Amniotic stem cell (primary cell): ENCODE data around the gene CUEDC1.
"Not testable (repeated sequence)": the region's sequence is repeated elsewhere in the genome, so short reads cannot be mapped to it uniquely, and the experiment has no call there.

Source experiments
- DNase-seq: peaks from one replicate; lab custom pipeline; 2025; lab: John Stamatoyannopoulos, UW

The CUEDC1 gene

DNA sequence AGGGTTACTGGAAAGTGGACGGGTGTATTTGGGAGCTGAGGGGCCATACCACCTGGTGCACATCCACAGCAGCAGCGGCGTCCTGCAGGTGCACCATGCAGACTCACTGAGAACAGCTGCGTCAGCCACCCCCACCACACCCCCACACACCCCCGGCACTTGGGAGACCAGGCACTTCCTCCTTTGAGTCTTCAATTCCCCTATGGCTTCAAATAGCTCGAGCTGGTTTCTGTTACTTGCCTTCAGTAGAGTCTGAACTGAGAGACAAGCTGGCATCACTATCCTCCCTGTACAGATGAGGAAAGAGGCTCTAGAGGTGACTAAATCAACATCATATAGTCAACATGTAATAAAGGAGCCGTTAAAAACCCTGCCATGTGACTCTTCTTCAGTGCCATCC, 15.4 kb downstream of the CUEDC1 start:
- no peak for DNase-seq

DNA sequence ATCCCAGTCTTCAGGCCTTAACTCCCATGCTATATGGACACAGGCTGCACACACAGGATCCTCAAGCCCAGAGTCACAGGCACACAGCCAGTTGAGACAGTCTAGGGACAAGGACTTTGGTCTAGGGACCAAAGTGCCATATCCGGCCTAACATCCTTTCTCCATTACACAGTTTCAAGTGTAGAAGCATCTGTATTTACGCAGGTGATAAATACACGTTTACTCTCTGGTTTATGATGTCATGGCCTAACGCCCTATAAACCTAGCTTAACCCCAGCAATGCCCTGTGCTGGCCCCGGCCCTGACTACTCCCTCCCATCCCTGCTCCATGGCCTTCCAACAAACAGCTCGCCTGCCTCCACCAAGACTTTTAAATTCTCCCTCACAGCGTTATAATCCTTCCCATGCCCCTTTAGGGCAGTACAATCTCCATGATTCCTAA, 17.1 kb downstream of the CUEDC1 start:
- no peak for DNase-seq

DNA sequence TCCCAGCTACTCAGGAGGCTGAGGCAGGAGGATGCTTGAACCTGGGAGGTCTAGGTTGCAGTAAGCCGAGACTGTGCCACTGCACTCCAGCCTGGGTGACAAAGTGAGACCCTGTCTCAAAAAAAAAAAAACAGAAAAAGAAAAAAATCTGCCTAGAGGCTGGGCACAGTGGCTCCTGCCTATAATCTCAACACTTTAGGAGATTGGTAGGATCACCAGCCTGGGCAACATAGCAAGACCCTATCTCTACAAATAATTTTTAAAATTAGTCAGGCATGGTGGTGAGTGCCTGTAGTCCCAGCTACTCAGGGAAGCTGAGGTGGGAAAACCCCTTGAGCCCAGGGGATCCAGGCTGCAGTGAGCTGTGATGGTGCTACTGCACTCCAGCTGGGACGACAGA, 17.7 kb downstream of the CUEDC1 start:
- DNase-seq, result no peak

DNA sequence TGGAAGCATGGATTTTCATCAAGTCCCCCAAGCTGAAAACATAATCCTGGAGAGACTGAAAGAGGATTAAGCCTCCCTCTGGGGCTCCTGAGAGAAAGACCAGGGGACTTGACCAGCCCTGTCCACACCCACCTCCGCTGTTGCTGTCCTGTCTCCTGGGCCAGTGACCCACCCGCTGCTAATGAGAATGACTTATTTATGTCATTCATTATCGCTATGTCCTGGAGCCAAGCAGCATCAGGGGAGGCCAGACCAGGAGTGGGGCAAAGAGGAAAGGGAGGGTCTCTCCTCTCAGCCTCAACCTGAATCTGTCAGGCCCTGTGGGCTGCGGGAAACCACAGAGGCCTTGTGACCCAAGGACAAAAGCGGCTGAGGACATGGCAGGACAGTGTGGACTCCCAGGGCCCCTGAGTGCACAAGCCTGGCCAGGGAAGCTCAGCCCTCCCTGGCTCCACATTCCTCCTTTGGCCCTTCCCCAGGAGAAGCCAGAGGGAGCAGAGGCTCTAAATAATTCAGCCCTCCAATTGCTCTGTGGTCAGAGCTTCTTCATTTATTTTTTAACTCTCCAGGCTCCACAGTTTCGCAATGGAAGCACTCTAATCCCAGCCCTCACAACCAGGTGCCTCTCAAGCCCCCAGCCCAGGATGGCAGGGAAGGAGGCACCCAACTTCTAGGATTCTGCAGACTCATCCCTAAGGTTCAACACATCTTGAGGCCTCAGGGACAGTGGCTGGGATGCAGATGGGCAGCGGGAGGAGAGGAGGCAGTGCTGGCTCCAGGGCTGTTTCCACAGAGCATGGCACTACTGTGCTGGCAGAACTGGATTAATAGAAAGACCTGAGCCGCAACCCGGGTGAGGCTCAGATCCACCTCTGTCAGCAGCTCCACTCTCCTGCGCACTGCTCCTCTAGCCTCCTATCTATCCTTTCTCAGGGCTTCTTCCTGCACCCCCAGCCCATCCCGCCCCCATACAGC, 19.1 kb downstream of the CUEDC1 start:
- no peak for DNase-seq

DNA sequence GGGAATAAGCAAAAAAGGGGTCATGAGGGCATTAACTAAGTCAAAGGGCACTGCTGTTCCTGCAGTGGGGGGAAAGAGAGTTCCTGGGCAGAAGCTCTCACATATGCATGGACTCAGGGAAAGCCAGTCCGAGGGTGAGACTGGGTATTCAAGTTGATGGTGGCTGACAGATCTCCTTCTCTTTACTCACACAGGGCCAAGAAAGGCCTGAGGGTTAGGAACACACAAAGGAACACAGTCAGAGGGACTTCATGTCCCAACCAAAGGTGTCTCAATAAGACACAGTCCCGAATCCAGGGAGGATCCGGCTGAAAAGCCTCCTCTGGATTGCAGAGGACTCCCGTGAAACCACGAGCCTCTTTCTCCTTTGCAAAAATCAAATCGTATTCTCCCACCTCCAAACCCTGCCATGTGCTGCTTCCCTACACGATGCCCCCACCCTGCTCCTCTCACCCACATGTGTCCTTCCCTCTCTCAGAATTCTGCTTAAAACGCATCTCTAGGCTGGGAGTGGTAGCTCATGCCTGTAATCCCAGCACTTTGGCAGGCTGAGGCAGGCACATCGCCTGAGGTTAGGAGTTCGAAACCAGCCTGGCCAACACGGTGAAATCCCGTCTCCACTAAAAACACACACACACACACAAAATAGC, 23.6 kb downstream of the CUEDC1 start:
- no peak for DNase-seq

DNA sequence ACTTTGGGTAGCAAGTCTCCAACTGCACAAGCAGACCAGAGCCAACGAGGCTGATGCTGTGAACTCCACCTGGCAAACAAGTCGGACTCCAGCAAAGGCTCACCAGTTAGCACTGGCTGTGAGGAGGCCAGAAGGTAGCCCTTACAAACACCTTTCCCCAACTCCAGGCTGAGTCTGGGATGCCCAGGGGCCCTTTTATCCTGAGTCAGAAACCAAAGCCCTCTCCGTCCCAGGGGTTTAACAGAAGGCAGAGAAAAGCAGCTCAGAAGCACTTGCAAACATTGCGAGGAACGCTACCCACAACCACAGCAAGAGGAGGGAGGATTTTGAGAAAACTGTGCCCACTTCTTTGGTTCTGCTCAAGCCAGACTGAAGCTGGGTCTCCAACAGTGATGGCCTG, 25.0 kb downstream of the CUEDC1 start:
- DNase-seq, result no peak

DNA sequence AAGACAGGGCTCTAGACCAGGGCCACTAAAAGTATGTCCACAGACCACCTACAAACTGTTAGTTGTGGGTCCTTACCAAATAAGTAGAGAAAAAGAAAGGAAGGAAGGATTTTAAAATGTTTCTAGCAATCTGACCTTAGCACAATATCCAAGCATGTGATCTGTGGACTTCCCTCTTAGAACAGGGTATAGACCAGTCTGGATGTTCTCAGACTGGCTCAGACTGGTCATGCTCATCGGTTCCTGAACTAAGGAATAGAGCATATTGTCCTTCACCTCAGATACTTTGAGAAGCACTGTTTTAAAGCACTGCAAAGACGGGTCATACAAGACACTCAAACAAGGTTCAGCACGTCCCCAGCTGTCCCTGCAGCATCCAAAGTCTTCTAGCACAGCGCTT, 25.8 kb downstream of the CUEDC1 start:
- no peak for DNase-seq

DNA sequence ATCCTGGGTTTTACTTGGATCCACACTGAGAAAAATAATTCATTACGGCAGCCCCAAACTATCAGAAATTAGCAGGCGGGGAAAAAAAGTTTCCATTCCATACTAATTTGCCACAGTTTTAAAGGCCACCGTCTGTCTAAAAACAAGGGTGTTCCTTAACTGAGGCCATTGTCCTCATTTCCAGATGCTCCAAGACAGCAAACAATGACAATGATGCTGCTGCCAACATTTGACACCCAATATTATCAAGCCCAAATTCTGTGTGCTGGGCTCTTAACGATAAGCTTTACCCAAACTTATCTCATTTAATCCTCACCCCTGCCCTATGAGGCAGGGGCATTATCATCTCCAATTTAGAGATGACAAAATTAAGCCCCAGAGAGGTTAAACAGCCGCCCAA, 26.3 kb downstream of the CUEDC1 start:
- DNase-seq, result no peak

DNA sequence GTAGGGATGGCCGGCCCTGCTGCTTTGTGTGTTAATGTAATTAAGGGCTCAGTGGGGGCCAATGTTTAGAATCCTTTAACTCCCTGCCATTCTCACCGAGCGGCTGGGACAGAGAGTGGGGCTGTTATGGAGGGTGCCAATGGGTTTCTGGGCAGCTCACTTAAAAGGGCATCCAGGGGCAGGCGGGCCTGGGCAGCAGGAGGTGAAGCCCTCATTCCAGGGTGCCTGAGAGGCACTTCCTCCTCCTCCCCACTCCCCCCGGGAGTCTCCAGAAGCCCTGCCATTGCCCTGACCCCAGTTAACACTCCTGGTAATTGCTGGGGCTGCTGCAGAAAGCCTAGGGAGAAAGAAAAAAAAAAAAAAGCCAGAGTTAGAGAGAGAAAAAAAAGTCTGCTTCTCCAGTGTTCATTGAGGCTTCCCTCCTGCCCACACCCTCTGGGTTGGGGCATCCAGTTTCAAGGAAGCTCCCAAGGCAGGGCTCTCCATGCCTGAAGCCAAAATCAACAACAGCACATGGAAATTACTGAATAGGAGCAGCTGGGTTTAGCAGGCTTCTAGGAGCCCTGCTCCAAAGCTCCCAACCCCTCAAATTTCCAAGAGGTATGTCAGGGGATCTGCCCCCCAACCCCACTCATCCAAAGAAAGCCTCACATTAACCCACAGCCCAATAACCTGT, 28.0 kb downstream of the CUEDC1 start:
- DNase-seq, result peak; percentile 35

DNA sequence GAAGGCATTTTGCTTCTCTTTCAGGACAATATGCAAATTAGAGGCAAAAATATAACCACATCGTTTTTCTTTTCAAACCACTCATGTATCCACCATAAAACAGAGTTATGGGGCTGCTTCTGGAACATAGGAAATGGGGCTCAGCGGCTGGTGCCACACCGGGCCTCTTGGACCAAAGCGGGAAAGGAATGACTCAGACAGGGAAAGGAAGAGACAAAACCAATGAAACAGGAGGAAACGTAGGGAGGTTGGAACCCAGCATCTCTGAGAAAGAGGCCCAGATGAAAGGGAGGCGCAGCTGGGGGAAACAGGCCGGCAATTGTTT, 28.5 kb downstream of the CUEDC1 start:
- no peak for DNase-seq

DNA sequence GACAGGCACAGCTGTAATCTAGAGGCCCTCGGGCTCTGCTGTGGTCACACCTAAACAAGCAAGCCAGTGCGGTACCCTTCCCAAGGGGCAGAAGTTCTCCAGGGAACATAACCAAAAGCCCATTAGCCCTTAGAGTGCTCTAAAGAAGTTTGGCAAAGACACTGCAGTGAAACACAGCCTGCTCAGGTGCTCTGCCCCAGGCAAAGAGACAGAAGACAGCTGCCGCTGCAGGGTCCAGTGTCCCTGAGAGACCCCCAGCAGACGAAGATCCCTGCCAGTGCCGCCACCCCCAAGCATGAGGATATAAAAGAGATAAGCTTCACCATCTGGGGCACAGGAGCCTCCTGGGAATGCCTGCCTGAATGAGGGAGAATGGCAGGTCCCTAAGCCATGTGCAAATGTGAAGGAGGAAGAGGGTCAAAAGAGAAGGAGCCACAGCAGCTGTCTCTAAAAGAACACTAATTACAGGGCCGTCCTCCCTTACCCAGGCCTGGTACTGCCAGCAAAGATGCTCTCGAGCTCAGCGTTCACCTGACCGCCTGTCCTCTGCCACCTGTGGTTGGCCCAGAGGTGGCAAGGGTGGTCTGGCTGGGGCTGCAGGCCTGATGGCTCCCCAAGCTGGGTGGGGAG, 29.7 kb downstream of the CUEDC1 start:
- DNase-seq, result no peak

DNA sequence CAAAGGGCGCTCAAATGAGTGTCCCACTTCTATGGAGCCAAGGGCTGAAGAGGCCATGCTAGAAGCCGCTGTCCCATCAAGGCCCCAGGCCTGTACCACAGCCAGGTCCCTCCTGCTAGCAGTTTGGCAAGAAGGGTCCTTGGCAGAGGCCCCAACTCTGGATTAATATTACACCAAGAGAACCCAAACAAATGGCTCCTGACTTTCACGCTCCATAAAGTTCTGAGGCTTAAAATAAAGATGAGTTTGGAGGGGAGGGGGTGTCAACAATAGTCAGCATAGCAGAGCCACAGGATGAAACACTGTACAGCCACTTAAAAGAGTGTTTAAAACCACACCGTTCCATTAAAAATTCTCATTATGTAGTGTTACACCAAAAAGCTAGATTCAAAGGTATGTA, 30.5 kb downstream of the CUEDC1 start:
- no peak for DNase-seq

DNA sequence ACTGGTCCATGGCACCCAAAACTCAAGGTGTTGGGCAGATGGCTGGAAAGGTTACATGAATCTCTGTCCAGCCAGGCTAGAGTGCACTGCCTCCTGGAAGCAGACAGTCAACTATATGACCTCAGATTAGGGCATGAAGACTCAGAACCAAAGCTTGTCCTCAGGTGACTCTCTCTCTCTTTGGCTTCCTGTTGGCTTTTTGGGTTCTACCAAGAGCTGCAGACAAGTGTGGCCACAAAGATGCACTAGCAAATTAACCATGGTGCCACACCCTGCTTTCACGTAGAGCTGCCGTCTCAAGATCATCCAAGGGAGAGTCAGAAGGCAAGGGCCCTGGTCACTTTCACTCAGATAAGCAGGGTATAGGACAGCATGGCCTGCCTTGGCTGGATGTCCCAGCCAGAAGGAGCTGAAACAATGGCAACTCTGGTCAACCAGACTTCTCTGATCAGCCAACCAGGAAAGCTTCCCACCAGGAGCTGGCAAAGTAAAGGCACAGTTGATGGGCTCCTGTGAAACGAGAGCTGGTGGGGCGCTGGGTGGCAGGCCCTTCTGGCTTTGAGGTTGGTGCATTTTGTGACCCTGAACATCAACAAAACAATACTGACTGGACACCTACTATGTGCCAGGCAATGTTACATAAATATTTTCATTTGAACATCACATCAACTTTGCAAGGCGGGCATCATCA, 31.9 kb downstream of the CUEDC1 start:
- DNase-seq, result no peak

DNA sequence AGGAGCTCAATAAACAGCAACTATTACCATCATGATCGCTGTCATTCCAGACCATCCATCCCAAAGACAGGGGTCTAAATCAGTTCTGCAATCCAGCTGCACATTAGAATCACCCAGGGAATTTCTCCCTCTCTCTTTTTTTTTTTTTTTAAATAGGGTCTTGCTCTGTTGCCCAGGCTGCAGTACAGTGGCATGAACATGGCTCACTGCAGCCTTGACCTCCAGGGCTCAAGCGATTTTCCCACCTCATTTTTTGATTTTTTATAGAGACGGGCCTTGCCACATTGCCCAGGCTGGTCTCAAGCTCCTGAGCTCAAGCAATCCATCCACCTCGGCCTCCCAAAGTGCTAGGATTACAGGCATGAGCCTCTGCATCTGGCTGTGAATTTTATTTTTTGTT, 32.5 kb downstream of the CUEDC1 start:
- not testable (repeated sequence) for DNase-seq

DNA sequence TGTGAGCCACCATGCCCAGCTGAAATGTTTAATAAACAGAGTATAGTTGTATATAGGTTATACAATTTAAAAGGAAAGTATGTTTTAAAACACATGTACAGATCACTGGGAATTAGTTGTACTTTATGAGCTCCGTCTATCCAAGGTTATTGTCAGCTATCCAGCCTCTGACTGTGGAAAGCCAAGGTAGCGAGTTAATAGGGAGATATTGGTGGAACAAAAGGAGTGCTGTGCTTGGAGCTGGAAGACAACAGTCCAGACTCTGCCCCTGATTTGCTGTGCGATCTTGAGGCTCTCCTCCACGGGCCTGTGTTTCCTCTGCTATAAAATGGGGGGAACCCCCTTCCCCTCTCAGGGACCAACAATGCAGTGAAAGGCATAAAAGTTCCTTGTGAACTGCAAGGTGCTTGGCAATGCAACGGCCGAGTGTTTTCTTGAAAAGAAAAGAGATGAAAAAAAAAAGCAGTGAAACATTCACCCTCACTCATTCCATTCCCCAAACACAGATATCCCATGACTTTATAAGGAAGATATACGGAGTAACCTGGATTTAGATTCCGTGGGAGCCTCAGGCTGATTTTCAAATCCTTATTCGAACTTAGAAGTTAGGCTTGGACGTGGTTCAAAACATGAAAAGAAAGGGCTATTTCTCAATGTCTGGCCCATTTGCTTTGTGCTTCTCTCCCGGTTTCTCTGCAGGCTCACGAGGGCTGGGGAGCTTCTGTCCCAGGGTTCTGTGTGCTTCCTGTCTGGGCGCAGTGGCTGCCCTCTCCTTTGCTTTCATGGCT, 34.1 kb downstream of the CUEDC1 start:
- DNase-seq, result no peak

DNA sequence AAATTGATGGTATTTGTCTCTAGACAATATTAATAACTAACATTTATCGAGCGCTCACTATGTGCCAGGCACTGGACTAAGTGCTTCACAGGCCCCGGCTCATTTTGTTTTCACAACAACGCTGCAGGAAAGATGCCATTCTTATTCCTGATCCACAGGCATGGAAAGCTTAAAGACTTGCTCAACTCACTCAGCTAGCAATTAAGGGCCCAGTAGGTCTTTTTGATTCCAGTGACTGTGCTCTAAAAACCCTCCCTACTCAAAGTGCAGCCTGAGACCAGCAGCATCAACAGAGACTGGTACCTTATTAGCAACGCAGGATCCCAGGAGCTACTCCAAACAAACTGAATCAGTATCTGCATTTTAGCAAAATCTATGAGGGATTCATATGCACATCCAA, 35.3 kb downstream of the CUEDC1 start:
- DNase-seq, result no peak

DNA sequence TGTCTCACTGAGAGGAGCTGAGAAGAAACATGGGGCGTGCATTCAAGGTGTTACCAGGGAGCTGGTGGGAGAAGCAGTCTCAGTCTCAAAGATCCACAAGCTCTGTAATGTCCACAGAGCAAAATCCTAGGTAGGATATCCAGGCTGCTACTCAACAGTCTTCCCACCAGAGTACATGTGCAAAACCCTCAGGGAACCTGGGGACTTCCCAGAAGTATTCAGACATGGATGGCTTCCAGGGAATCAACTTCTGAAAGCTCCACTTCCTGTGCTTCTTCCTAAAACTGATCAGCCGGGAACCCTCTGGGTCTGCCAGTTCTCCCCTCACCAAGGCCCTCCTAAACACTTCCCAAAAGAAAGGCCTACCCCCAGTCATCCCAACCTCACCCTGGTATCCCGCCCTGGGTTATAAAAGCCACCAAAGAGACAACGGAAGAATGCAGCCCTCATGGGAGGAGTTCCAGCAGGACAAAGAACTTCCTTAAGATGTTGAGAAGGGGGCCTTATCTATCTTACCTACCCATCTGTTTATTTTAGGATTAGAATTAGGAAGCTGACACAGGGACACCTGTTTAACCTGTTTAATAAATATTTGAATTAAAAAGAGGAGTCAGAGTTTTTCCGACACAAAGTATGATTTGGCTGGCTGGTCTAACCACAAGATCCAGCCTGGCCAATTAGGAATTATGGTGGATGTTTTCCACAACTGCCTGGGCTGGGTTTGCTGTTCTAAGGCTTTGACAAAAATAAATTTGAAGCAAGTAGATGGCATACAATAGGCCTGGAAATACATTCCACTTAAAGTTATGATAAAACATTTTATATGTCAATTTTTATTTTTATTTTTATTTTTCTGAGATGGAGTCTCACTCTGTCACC, 37.0 kb downstream of the CUEDC1 start:
- no peak for DNase-seq

DNA sequence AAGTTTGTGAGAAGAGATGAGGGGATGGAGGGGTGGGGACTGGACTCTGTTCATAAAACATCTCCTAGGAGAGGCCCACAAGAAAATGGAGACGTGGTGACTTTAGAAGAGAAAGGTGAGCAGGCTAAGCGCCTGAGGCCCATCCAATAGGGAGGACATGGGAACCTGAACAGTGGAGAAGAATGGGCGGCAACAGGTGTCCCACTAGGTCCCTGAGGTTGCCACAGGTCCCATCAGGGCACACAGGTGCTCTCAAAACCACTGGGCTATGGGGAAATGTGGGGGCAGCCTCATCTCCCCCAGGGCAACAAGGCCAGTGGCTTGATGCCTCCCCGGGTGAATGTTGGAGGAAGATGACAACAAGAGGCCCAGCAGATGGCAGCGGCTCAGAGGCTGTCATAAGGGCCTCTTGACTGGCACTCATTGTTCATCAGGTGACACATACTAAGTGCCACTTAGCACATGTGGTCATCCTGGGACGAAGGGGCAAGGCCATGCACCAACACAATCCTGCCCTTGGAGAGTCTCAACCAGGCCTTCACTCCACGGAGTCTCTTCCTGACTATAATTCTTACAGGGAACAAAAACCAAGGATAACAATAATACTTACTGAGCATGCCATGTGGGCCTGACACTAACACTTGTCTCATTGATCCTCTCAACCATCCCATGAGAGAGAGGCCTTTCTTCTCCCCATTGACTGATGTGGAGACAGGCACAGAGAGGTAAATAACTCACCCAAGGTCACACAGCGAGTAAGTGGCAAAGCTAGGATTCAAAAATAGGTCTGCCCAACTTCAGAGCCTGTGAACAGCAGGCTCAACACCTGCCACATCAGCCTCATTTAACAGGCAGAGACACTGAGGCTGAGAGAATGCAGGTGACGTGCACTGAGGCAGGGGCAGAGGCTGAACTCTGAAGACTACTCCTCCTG, 38.0 kb downstream of the CUEDC1 start:
- DNase-seq, result no peak
